ENCODE measurements around the gene PIGK. TPM values are rescaled to one million over a fixed set of nuclear protein-coding genes. Genes with fewer than 3 reads are reported as not detected.

The PIGK gene
- total RNA-seq, 2 experiments from 2014 or later: 24.3 to 34.9 TPM

- no peak for DNase-seq
- peaks cover 2% of the 10 kb centered on the region for H3K9me3 Mint-ChIP-seq
- H3K4me3 Mint-ChIP-seq: no peak overlapping the region
- H3K27me3 Mint-ChIP-seq: peaks cover 2% of the 10 kb centered on the region
- no peaks in the 10 kb centered on the region for H3K4me1 Mint-ChIP-seq
- no peaks in the 10 kb centered on the region for H3K36me3 Mint-ChIP-seq (ENCODE audit: low read depth)
- POLR2A ChIA-PET: no interaction called here
- no peak overlapping the region for H3K27ac Mint-ChIP-seq
- CTCF ChIA-PET: interaction anchor here (1.5 kb wide), 1 partner anchor 13 kb away, joined by 6 read pairs; no protein-coding TSS in a partner anchor
Observed at GRCh38 chr1:77063118-77063517, 156.1 kb downstream of the PIGK start.

GRCh38 chr1:77061162-77061561, 158.1 kb downstream of the PIGK start:
- ChIA-PET POLR2A (no interaction called here), CTCF (no interaction called here)
- H3K4me3 Mint-ChIP-seq: no peak overlapping the region
- no peaks in the 10 kb centered on the region for H3K4me1 Mint-ChIP-seq
- no peaks in the 10 kb centered on the region for H3K9me3 Mint-ChIP-seq
- no peak overlapping the region for H3K27ac Mint-ChIP-seq
- DNase-seq: no peak
- H3K27me3 Mint-ChIP-seq: peaks cover 2% of the 10 kb centered on the region
- H3K36me3 Mint-ChIP-seq (ENCODE audit: low read depth): no peaks in the 10 kb centered on the region

- Mint-ChIP-seq H3K36me3 (ENCODE audit: low read depth) (no peaks in the 10 kb centered on the region), H3K27me3 (peaks cover 2% of the 10 kb centered on the region), H3K4me3 (no peak overlapping the region), H3K4me1 (no peaks in the 10 kb centered on the region), H3K27ac (no peak overlapping the region), H3K9me3 (no peaks in the 10 kb centered on the region)
- ChIA-PET CTCF (interaction anchor here (0.7 kb wide), 1 partner anchor 14 kb away, joined by 3 read pairs; no protein-coding TSS in a partner anchor), POLR2A (no interaction called here)
- no peak for DNase-seq
Observed at GRCh38 chr1:77060000-77060399, 159.2 kb downstream of the PIGK start.

- DNase-seq: no peak
- Mint-ChIP-seq H3K9me3 (no peaks in the 10 kb centered on the region), H3K4me3 (no peak overlapping the region), H3K27ac (no peak overlapping the region), H3K36me3 (ENCODE audit: low read depth) (no peaks in the 10 kb centered on the region), H3K4me1 (no peaks in the 10 kb centered on the region), H3K27me3 (peaks cover 2% of the 10 kb centered on the region)
- POLR2A ChIA-PET: no interaction called here
- CTCF ChIA-PET: no interaction called here
Observed at GRCh38 chr1:77057994-77058585, 161.1 kb downstream of the PIGK start.

GRCh38 chr1:77056525-77056924, 162.7 kb downstream of the PIGK start:
- ChIA-PET CTCF (no interaction called here), POLR2A (no interaction called here)
- no peak overlapping the region for H3K4me3 Mint-ChIP-seq
- no peaks in the 10 kb centered on the region for H3K4me1 Mint-ChIP-seq
- H3K27me3 Mint-ChIP-seq: peaks cover 2% of the 10 kb centered on the region
- no peaks in the 10 kb centered on the region for H3K9me3 Mint-ChIP-seq
- H3K36me3 Mint-ChIP-seq (ENCODE audit: low read depth): no peaks in the 10 kb centered on the region
- H3K27ac Mint-ChIP-seq: no peak overlapping the region
- DNase-seq: no peak

- Mint-ChIP-seq H3K36me3 (ENCODE audit: low read depth) (no peaks in the 10 kb centered on the region), H3K27me3 (peaks cover 5% of the 10 kb centered on the region), H3K4me3 (no peak overlapping the region), H3K4me1 (peaks cover 19% of the 10 kb centered on the region), H3K9me3 (no peaks in the 10 kb centered on the region), H3K27ac (no peak overlapping the region)
- no peak for DNase-seq
- POLR2A ChIA-PET: no interaction called here
- CTCF ChIA-PET: no interaction called here
Observed at GRCh38 chr1:77051425-77051824, 167.8 kb downstream of the PIGK start.

GRCh38 chr1:77048615-77049005, 170.6 kb downstream of the PIGK start:
- no peak for DNase-seq
- Mint-ChIP-seq H3K27me3 (peaks cover 9% of the 10 kb centered on the region), H3K4me1 (peaks cover 20% of the 10 kb centered on the region), H3K4me3 (no peak overlapping the region), H3K27ac (no peak overlapping the region), H3K9me3 (no peaks in the 10 kb centered on the region), H3K36me3 (ENCODE audit: low read depth) (no peaks in the 10 kb centered on the region)
- POLR2A ChIA-PET: no interaction called here
- CTCF ChIA-PET: no interaction called here

GRCh38 chr1:77047978-77048614, 171.1 kb downstream of the PIGK start:
- peaks cover 9% of the 10 kb centered on the region for H3K27me3 Mint-ChIP-seq
- H3K4me1 Mint-ChIP-seq: peaks cover 20% of the 10 kb centered on the region
- H3K36me3 Mint-ChIP-seq (ENCODE audit: low read depth): no peaks in the 10 kb centered on the region
- no peaks in the 10 kb centered on the region for H3K9me3 Mint-ChIP-seq
- no peak overlapping the region for H3K27ac Mint-ChIP-seq
- H3K4me3 Mint-ChIP-seq: no peak overlapping the region
- POLR2A ChIA-PET: no interaction called here
- peak; percentile 16 for DNase-seq
- CTCF ChIA-PET: no interaction called here

GRCh38 chr1:77047575-77047974, 171.7 kb downstream of the PIGK start:
- Mint-ChIP-seq H3K9me3 (no peaks in the 10 kb centered on the region), H3K27ac (no peak overlapping the region), H3K4me3 (no peak overlapping the region), H3K4me1 (peaks cover 20% of the 10 kb centered on the region), H3K27me3 (peaks cover 9% of the 10 kb centered on the region), H3K36me3 (ENCODE audit: low read depth) (no peaks in the 10 kb centered on the region)
- ChIA-PET POLR2A (no interaction called here), CTCF (no interaction called here)
- DNase-seq: no peak

GRCh38 chr1:77044133-77044849, 174.9 kb downstream of the PIGK start:
- DNase-seq: no peak
- peaks cover 9% of the 10 kb centered on the region for H3K27me3 Mint-ChIP-seq

GRCh38 chr1:77040826-77041225, 178.4 kb downstream of the PIGK start:
- H3K27ac Mint-ChIP-seq: no peak overlapping the region
- CTCF ChIA-PET: interaction anchor here (0.6 kb wide), 1 partner anchor 1287 kb away, joined by 3 read pairs; no protein-coding TSS in a partner anchor

More at GRCh38 chr1:77044133-77044849, 174.9 kb downstream of the PIGK start:
- no peak overlapping the region for H3K27ac Mint-ChIP-seq
- ChIA-PET CTCF (interaction anchor here (1.0 to 1.1 kb wide), 2 partner anchors 13 to 15 kb away, joined by 3 read pairs; no protein-coding TSS in a partner anchor), POLR2A (no interaction called here)
- no peaks in the 10 kb centered on the region for H3K36me3 Mint-ChIP-seq (ENCODE audit: low read depth)
- no peak overlapping the region for H3K4me3 Mint-ChIP-seq
- H3K9me3 Mint-ChIP-seq: no peaks in the 10 kb centered on the region
- H3K4me1 Mint-ChIP-seq: peaks cover 20% of the 10 kb centered on the region

GRCh38 chr1:77039739-77040138, 179.5 kb downstream of the PIGK start:
- POLR2A ChIA-PET: no interaction called here
- H3K27ac Mint-ChIP-seq: no peak overlapping the region
- no peaks in the 10 kb centered on the region for H3K4me1 Mint-ChIP-seq
- CTCF ChIA-PET: no interaction called here
- no peak for DNase-seq
- peaks cover 3% of the 10 kb centered on the region for H3K9me3 Mint-ChIP-seq
- H3K27me3 Mint-ChIP-seq: peaks cover 2% of the 10 kb centered on the region
- no peaks in the 10 kb centered on the region for H3K36me3 Mint-ChIP-seq (ENCODE audit: low read depth)
- no peak overlapping the region for H3K4me3 Mint-ChIP-seq

More at GRCh38 chr1:77040826-77041225, 178.4 kb downstream of the PIGK start:
- POLR2A ChIA-PET: no interaction called here
- H3K4me3 Mint-ChIP-seq: no peak overlapping the region
- H3K36me3 Mint-ChIP-seq (ENCODE audit: low read depth): no peaks in the 10 kb centered on the region
- H3K4me1 Mint-ChIP-seq: no peaks in the 10 kb centered on the region
- DNase-seq: no peak
- H3K9me3 Mint-ChIP-seq: peaks cover 3% of the 10 kb centered on the region
- H3K27me3 Mint-ChIP-seq: peaks cover 6% of the 10 kb centered on the region

GRCh38 chr1:77039111-77039510, 180.1 kb downstream of the PIGK start:
- Mint-ChIP-seq H3K4me3 (no peak overlapping the region), H3K9me3 (peaks cover 3% of the 10 kb centered on the region), H3K27me3 (peaks cover 2% of the 10 kb centered on the region), H3K27ac (no peak overlapping the region), H3K4me1 (no peaks in the 10 kb centered on the region), H3K36me3 (ENCODE audit: low read depth) (no peaks in the 10 kb centered on the region)
- no peak for DNase-seq
- POLR2A ChIA-PET: no interaction called here
- CTCF ChIA-PET: no interaction called here
